ENCODE measurements around the gene SEC61A2.

DNA sequence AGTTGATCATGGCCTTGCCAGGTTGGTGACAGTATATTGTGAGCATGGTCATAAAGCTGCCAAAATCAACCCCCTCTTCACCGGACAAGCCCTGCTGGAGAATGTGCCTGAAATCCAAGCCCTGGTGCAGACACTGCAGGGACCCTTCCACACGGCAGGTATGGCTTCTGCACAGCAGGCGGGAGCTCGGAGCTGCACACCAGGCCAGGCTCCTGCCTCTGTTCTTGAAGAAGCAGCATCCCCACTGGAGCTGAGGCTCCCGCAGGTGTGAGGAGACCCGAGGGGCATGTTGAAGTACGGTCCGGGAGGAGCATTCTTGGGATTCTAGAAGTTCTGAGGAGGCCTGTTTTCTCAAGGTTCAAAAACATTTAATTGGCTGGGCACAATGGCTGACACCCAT, 48.0 kb upstream of the SEC61A2 start:
- TF ChIP-seq, protein P1, sequence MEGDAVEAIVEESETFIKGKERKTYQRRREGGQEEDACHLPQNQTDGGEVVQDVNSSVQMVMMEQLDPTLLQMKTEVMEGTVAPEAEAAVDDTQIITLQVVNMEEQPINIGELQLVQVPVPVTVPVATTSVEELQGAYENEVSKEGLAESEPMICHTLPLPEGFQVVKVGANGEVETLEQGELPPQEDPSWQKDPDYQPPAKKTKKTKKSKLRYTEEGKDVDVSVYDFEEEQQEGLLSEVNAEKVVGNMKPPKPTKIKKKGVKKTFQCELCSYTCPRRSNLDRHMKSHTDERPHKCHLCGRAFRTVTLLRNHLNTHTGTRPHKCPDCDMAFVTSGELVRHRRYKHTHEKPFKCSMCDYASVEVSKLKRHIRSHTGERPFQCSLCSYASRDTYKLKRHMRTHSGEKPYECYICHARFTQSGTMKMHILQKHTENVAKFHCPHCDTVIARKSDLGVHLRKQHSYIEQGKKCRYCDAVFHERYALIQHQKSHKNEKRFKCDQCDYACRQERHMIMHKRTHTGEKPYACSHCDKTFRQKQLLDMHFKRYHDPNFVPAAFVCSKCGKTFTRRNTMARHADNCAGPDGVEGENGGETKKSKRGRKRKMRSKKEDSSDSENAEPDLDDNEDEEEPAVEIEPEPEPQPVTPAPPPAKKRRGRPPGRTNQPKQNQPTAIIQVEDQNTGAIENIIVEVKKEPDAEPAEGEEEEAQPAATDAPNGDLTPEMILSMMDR (IDR thresholded peaks at IDR 0.05): no peak
- no peak for TF ChIP-seq JUNB (IDR thresholded peaks at IDR 0.05)
- no peak for TF ChIP-seq POLR2A (IDR thresholded peaks at IDR 0.05; ENCODE audit: low read length)
- no peak for TF ChIP-seq CHD4 (IDR thresholded peaks at IDR 0.05; ENCODE audit: borderline replicate concordance)
- TF ChIP-seq JUN (IDR thresholded peaks at IDR 0.05): no peak
- no peak for TF ChIP-seq RAD21 (conservative IDR thresholded peaks at IDR 0.05 in 1 of 2, IDR thresholded peaks at IDR 0.05 in 1 of 2)
